CD4-positive, alpha-beta memory T cell (primary cell): ENCODE measurements around the gene CHPT1. TPM values are rescaled to one million over a fixed set of nuclear protein-coding genes. Genes with fewer than 3 reads are reported as not detected.
"Not testable (repeated sequence)": the region's sequence is repeated elsewhere in the genome, so short reads cannot be mapped to it uniquely, and the experiment has no call there.

Source experiments
- CTCF ChIA-PET: fragments of 350-600 bp; sonication (Branson Sonifier 250); formaldehyde crosslinking; loops from one replicate; lab custom pipeline; 2021; ENCODE audit warnings: inconsistent platforms; ENCODE audit not compliant: partially characterized antibody; lab: Charles Lee
- POLR2A ChIA-PET: fragments of 350-600 bp; sonication (Branson Sonifier 250); formaldehyde crosslinking; loops from one replicate; lab custom pipeline; 2021; ENCODE audit not compliant: partially characterized antibody; lab: Charles Lee
- DNase-seq, 5 donors: peaks; one replicate each; pipeline versions ENCODE4 v3.0.0 to v3.0.0-alpha.2; 2020 to 2022; ENCODE audit warnings: mixed read lengths in 1 of 5
- H3K27ac ChIP-seq: one replicate; pipeline ENCODE4 v1.7.0; 2013; ENCODE audit warnings: low read depth, low read length
- H3K27me3 ChIP-seq: 2 replicates; pipeline ENCODE4 v1.7.0; 2013; ENCODE audit warnings: mild to moderate bottlenecking, low read length, moderate library complexity; ENCODE audit not compliant: insufficient read depth
- H3K36me3 ChIP-seq: 2 replicates; pipeline ENCODE4 v1.7.0; 2013; ENCODE audit warnings: mild to moderate bottlenecking, low read length, moderate library complexity; ENCODE audit not compliant: insufficient read depth
- H3K4me1 ChIP-seq: 2 replicates; pipeline ENCODE4 v1.7.0; 2013; ENCODE audit warnings: mild to moderate bottlenecking, low read length, moderate library complexity; ENCODE audit not compliant: insufficient read depth
- H3K4me3 ChIP-seq, 2 donors: one replicate each; pipeline ENCODE4 v1.7.0; 2013; ENCODE audit warnings: low read length in 2 of 2, mild to moderate bottlenecking in 1 of 2
- H3K9me3 ChIP-seq, 2 donors: one replicate each; pipeline ENCODE4 v1.7.0; 2013; ENCODE audit warnings: low read length in 2 of 2, control low read depth in 1 of 2; ENCODE audit not compliant: control insufficient read depth in 1 of 2
- H3K27ac Mint-ChIP-seq, 7 donors: one replicate each; pipeline ENCODE4 v1.8.0; 2020 to 2021; ENCODE audit warnings: mixed read lengths in 7 of 7, mild to moderate bottlenecking in 6 of 7, inconsistent platforms in 3 of 7, moderate library complexity in 3 of 7
- H3K27me3 Mint-ChIP-seq, 2 donors: one replicate each; pipeline ENCODE4 v1.8.0; 2020 to 2021; ENCODE audit warnings: mixed read lengths in 2 of 2
- H3K36me3 Mint-ChIP-seq, 2 donors: one replicate each; pipeline ENCODE4 v1.8.0; 2020 to 2021; ENCODE audit warnings: mixed read lengths in 2 of 2, inconsistent platforms in 1 of 2, mild to moderate bottlenecking in 1 of 2
- H3K4me1 Mint-ChIP-seq, 4 donors: one replicate each; pipeline ENCODE4 v1.8.0; 2020 to 2021; ENCODE audit warnings: mixed read lengths in 4 of 4, mild to moderate bottlenecking in 1 of 4
- H3K4me3 Mint-ChIP-seq, 8 donors: one replicate each; pipeline ENCODE4 v1.8.0; 2020 to 2021; ENCODE audit warnings: mixed read lengths in 8 of 8, mild to moderate bottlenecking in 7 of 8, moderate library complexity in 6 of 8, inconsistent platforms in 3 of 8
- H3K9me3 Mint-ChIP-seq, 8 donors: one replicate each; pipeline ENCODE4 v1.8.0; 2020 to 2021; ENCODE audit warnings: mixed read lengths in 8 of 8, mild to moderate bottlenecking in 5 of 8, inconsistent platforms in 3 of 8, moderate library complexity in 1 of 8
- intact Hi-C: fragments of 100-400 bp; cut with micrococcal nuclease; formaldehyde crosslinking; loops from one replicate; pipeline ENCODE4 v1.15.1; 2023
- polyA plus RNA-seq, 2 donors: library from polyadenylated mRNA; unstranded; fragments of 300-500 nt; fragmentation: Illumina TruSeq; gene quantifications; one replicate each; pipeline ENCODE4 v1.2.3, GENCODE V29; 2021
- total RNA-seq, 2 experiments: library from RNA; stranded (reverse); gene quantifications; one replicate each; pipeline ENCODE4 v1.2.3, GENCODE V29; 2021

CHPT1 gene
- total and polyA plus RNA-seq, 4 experiments from 2014 or later: 12.6 to 24.3 (median 18.4) TPM

DNA sequence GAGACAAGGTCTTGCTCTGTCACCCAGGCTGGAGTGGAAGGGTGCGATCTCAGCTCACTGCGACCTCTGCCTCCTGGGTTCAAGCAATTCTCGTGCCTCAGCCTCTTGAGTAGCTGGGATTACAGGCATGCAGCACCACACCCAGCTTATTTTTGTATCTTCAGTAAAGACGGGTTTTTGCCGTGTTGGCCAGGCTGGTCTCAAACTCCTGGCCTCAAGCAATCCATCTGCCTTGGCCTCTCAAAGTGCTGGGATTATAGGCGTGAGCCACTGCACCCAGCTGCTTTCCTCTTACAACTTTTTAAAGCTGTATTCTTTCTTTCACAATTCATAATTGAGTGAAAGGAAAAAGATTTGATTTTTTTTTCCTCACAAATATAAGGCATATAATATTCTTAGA, 15.8 kb upstream of the CHPT1 start:
- H3K27ac Mint-ChIP-seq, H3K4me1 ChIP-seq, H3K36me3 Mint-ChIP-seq, intact Hi-C loops, H3K4me1 Mint-ChIP-seq, H3K9me3 Mint-ChIP-seq, H3K4me3 Mint-ChIP-seq, H3K9me3 ChIP-seq, H3K27ac ChIP-seq, H3K4me3 ChIP-seq, H3K27me3 Mint-ChIP-seq, CTCF ChIA-PET, POLR2A ChIA-PET, H3K27me3 ChIP-seq, DNase-seq, H3K36me3 ChIP-seq: not testable (repeated sequence)

DNA sequence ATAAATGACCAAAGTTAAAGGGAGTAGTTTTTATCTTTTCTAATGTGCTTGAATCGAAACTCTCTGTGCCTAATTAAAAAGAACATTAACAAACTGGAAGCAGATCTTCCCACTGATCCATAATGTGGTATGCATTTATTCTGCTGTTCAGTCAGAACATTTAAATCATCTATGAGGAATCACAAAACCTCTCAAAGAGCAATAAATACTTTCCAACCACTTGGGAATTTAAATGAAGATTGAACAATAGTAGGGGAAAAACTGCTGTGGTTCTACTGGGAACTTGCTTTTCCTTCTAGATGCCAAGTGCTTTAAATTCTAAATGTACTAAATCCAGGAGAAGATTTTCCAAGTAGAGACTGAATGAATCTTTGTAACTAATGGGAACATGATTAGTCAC, 12.3 kb upstream of the CHPT1 start:
- no peaks in the 10 kb centered on the region for H3K9me3 Mint-ChIP-seq
- no peak overlapping the region for H3K27ac Mint-ChIP-seq
- no peak overlapping the region for H3K4me3 ChIP-seq
- H3K4me1 Mint-ChIP-seq: no peaks in the 10 kb centered on the region
- no peak for DNase-seq
- H3K4me3 Mint-ChIP-seq: no peak overlapping the region
- H3K36me3 Mint-ChIP-seq: no peaks in the 10 kb centered on the region
- peaks cover 4 to 6% of the 10 kb centered on the region in 2 donors for H3K27me3 Mint-ChIP-seq
- H3K36me3 ChIP-seq: no peaks in the 10 kb centered on the region
- H3K9me3 ChIP-seq: no peaks in the 10 kb centered on the region
- intact Hi-C loops: no loop called here
- no peak overlapping the region for H3K27ac ChIP-seq
- H3K27me3 ChIP-seq: no peaks in the 10 kb centered on the region
- ChIA-PET POLR2A (no interaction called here), CTCF (no interaction called here)
- no peaks in the 10 kb centered on the region for H3K4me1 ChIP-seq

DNA sequence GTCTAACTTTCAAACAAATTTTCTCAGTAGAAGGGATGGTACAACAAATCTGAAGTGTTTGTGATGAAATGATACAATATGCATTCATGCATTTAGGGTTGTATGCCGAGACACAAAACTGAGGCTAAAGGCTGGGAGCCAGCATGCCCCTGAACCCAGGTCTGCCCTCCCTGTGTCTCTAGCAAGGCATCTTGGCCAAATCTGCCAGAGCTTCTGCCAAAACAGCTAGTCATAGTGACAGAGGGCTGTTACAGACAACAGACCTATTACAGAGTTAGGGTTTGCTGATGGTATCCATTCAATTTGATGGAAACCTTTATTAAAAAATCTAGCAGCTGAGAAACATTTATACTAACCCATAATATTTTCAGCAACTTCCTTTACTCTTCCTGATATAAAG, 11.3 kb upstream of the CHPT1 start:
- Mint-ChIP-seq H3K4me3 (no peak overlapping the region), H3K4me1 (no peaks in the 10 kb centered on the region), H3K27ac (no peak overlapping the region), H3K9me3 (no peaks in the 10 kb centered on the region), H3K27me3 (peaks cover 4 to 6% of the 10 kb centered on the region in 2 donors), H3K36me3 (no peaks in the 10 kb centered on the region)
- no peak for DNase-seq
- intact Hi-C loops: no loop called here
- POLR2A ChIA-PET: no interaction called here
- Histone ChIP-seq H3K27ac (no peak overlapping the region), H3K4me1 (no peaks in the 10 kb centered on the region), H3K27me3 (no peaks in the 10 kb centered on the region), H3K9me3 (no peaks in the 10 kb centered on the region), H3K36me3 (no peaks in the 10 kb centered on the region), H3K4me3 (no peak overlapping the region)
- CTCF ChIA-PET: no interaction called here

DNA sequence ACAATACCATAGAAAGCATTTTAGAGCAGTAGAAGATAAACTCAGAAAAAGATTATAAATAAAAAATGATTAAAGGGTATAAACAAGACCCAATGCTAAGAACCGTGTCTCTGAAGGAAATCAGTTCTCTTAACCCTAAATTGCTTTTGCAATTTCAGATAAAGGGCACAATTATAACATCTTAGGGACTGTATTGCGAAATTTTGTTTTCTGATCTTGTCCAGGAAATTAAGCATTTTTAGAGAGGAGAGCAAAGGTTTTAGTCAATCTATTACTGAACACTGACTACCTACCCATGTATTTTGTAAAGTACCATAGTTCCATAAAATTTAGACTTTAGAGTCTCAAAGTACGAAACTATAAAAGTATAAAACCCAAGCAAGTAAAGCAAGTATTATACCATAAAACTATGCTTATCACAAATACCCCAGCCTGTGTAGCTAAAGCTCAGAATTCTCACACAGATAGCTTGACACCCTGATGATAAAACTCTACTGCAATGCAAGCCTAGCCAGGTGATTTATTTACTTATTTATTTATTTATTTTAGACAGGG, 6.8 kb upstream of the CHPT1 start:
- H3K4me3 Mint-ChIP-seq: no peak overlapping the region
- H3K36me3 Mint-ChIP-seq: no peaks in the 10 kb centered on the region
- no peak for DNase-seq
- POLR2A ChIA-PET: no interaction called here
- Histone ChIP-seq H3K4me3 (no peak overlapping the region), H3K36me3 (no peaks in the 10 kb centered on the region), H3K27ac (no peak overlapping the region), H3K4me1 (no peaks in the 10 kb centered on the region), H3K9me3 (no peaks in the 10 kb centered on the region), H3K27me3 (no peaks in the 10 kb centered on the region)
- H3K27me3 Mint-ChIP-seq: peaks cover 2 to 3% of the 10 kb centered on the region in 2 donors
- intact Hi-C loops: loop anchor here (10.0 kb wide), 2 partner anchors 434 to 1426 kb away; partner anchors contain the start of genes DEPDC4, NUP37, PARPBP and SCYL2
- H3K27ac Mint-ChIP-seq: no peak overlapping the region
- CTCF ChIA-PET: no interaction called here
- peaks cover 0 to 2% (median 0%) of the 10 kb centered on the region in 8 donors for H3K9me3 Mint-ChIP-seq
- H3K4me1 Mint-ChIP-seq: peaks cover 0 to 6% (median 2%) of the 10 kb centered on the region in 4 donors

DNA sequence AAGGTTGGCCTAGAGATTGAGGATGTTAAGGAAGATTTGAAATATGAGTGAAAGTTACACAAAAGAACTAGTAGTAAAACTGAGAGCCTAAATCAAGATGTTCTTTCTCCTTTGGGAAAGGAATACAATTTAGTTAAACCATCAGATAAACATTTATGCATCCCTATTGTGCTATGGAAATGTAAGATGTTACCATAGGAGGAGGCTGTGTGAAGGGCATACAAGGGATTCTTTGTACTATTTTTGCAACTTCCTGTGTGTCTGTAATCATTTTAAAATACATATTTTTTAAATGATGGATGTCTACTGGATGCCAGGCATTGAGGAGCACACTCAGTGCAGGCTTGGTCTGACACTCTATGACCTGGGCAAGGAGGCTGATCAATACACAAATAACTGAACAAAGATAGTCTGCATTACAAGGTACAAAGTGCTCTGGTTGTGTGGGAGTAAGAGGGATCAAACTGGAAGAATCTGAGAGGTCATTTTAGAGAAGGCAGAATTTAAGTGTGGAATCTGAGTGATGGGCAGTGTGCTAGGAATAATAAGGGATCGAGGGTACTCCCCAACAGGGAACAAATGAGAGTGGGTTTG, 5.8 kb upstream of the CHPT1 start:
- Histone ChIP-seq H3K27ac (no peak overlapping the region), H3K36me3 (no peaks in the 10 kb centered on the region), H3K27me3 (no peaks in the 10 kb centered on the region), H3K4me3 (no peak overlapping the region), H3K9me3 (no peaks in the 10 kb centered on the region), H3K4me1 (peaks cover 8% of the 10 kb centered on the region)
- intact Hi-C loops: loop anchor here (10.0 kb wide), 2 partner anchors 433 to 1427 kb away; partner anchors contain the start of genes DEPDC4, NUP37, PARPBP and SCYL2
- Mint-ChIP-seq H3K4me3 (no peak overlapping the region), H3K36me3 (no peaks in the 10 kb centered on the region), H3K9me3 (peaks cover 0 to 2% (median 0%) of the 10 kb centered on the region in 8 donors), H3K27ac (no peak overlapping the region), H3K4me1 (peaks cover 4 to 16% (median 5%) of the 10 kb centered on the region in 4 donors), H3K27me3 (peaks cover 1 to 2% of the 10 kb centered on the region in 2 donors)
- ChIA-PET POLR2A (no interaction called here), CTCF (no interaction called here)
- DNase-seq: no peak

DNA sequence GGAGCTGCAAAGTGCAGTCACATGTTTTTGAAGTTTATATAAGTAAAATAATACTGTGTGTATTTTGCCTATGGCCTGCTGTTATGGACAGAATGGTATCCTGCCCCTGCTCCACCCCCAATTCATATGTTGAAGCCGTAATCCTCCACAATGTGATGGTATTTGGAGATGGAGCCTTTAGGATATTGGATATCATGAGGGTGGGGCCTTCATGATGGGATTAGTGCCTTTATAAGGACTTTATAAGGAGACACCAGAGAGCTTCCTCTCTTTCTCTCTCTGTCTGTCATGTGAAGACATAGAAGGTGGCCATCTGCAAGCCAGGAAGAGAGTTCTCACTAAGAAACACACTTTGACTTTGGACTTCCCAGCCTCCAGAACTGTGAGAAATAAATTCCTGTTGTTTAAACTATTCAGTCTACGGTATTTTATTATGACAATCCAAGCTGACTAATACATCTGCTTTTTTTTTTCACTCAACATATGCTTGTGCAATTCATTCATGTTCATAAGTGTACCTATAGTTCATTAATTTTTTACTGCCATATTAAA, 3.1 kb upstream of the CHPT1 start:
- H3K36me3 ChIP-seq: no peaks in the 10 kb centered on the region
- no peak overlapping the region for H3K4me3 Mint-ChIP-seq
- H3K4me1 Mint-ChIP-seq: peaks cover 15 to 32% (median 18%) of the 10 kb centered on the region in 4 donors
- DNase-seq: no peak
- H3K27ac Mint-ChIP-seq: no peak overlapping the region
- H3K27me3 Mint-ChIP-seq: peaks cover 0 to under 1% of the 10 kb centered on the region in 2 donors
- peaks cover 22% of the 10 kb centered on the region for H3K4me1 ChIP-seq
- ChIA-PET POLR2A (no interaction called here), CTCF (interaction anchor here (0.9 kb wide), 1 partner anchor 136 kb away, joined by 3 read pairs; no protein-coding TSS in a partner anchor)
- H3K9me3 ChIP-seq: no peaks in the 10 kb centered on the region
- peaks cover 0 to 4% (median 0%) of the 10 kb centered on the region in 8 donors for H3K9me3 Mint-ChIP-seq
- H3K27ac ChIP-seq: no peak overlapping the region
- peaks cover 0 to 5% of the 10 kb centered on the region in 2 donors for H3K36me3 Mint-ChIP-seq
- no peak overlapping the region for H3K4me3 ChIP-seq
- no peaks in the 10 kb centered on the region for H3K27me3 ChIP-seq
- intact Hi-C loops: loop anchor here (10.0 kb wide), 2 partner anchors 430 to 1430 kb away; partner anchors contain the start of genes DEPDC4, NUP37, PARPBP and SCYL2

DNA sequence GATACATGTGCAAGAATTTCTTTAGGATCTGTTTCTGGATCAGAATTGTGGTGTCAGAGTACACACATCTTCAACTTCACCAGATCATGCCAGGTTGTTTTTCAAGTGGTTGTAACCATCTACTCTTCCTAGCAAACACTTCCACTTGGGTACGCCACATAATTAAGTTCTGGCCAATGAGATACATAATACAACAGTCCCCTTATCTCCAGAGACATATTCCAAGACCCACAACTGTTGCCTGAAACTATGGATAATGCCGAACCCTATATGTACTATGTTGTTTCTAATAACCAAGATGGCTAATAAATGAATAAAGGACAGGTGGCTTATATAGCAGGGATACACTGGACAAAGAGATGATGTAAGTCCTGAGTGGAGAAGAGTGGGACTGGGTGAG, 2.5 kb upstream of the CHPT1 start:
- intact Hi-C loops: loop anchor here (5.0 to 10.0 kb wide), 4 partner anchors 182 to 1430 kb away; partner anchors contain the start of genes DEPDC4, DRAM1, NUP37 and PARPBP
- no peak overlapping the region for H3K4me3 ChIP-seq
- no peaks in the 10 kb centered on the region for H3K9me3 ChIP-seq
- no peaks in the 10 kb centered on the region for H3K36me3 ChIP-seq
- peaks cover 17 to 38% (median 22%) of the 10 kb centered on the region in 4 donors for H3K4me1 Mint-ChIP-seq
- ChIA-PET POLR2A (no interaction called here), CTCF (interaction anchor here (0.9 kb wide), 1 partner anchor 135 kb away, joined by 3 read pairs; no protein-coding TSS in a partner anchor)
- peaks cover 0 to 5% of the 10 kb centered on the region in 2 donors for H3K36me3 Mint-ChIP-seq
- H3K4me1 ChIP-seq: peaks cover 22% of the 10 kb centered on the region
- peak overlapping the region in 1 of 7 donors; percentile 14 for H3K27ac Mint-ChIP-seq
- H3K27me3 ChIP-seq: no peaks in the 10 kb centered on the region
- H3K4me3 Mint-ChIP-seq: peak overlapping the region in 3 of 8 donors; percentile 8 to 25 (median 10)
- peaks cover 0 to 4% (median 0%) of the 10 kb centered on the region in 8 donors for H3K9me3 Mint-ChIP-seq
- DNase-seq: no peak
- no peaks in the 10 kb centered on the region for H3K27me3 Mint-ChIP-seq
- no peak overlapping the region for H3K27ac ChIP-seq
